Activated CD8-positive, alpha-beta memory T cell treated with anti-CD3 and anti-CD28 coated beads, Interleukin-2, amount 50 U/mL, for 4 hours (primary cell): ENCODE data around the gene TTC21A.

Source experiments
- DNase-seq: peaks from one replicate; pipeline ENCODE4 v3.0.0-alpha.2; 2020

The TTC21A gene

DNA sequence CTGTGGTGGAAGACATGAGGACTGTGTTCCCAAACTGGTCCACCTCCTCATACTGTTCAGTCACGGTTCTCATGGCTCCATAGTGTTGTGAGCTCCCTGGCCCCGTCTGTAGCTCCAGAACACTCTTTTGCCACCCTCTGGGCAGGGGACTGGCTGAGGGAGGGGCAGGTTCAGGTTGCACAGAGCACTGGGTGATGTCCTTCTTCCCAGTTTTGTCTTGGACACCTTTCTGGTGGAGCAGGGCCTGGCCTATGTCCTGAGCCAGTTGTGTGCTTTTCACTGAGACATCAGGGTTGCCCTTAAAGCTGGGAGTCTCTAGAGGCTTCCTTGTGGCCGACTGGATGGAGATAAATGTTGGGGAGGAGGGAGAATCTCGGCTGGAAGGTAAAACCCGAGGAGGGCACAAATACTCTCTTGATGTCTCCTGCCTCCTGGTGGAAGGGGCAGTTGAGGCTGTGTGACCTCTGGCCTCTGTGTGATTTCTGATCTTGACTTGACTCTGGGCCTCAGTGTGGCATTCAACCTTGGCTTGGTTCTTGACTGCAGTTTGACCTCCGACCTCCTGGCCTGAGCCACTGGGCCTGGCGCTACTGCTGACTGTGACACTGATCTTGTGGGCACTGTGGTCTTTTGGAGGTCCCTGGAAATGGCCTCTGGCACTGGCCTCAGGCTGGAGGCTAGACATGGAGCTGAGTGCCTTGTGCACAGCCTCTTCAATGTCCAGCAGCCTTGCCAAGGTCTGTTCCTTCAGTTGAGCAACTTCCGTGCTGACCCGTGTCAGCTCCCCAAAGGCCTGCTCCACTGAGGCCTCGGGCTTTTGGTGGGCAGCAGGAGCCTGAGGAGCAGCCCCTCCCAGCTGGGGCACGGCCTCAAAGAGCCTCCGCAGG, 76.8 kb downstream of the TTC21A start:
- no peak for DNase-seq

DNA sequence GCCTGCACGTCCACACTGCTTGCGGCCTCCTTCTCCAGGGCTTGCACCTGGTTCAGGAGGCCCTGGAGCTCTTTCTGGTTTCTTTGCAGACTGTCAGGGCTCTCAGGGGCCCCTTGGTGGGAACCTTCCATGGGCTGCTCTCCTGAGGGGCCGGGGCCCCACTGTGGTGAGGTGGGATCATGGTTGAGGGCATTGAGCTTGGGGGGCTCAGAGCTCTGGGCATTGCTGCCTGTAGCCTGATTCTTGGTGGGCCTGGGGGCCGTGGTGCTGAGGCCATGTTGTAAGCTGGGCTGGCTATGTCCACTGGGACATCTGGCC, 77.4 kb downstream of the TTC21A start:
- no peak for DNase-seq

DNA sequence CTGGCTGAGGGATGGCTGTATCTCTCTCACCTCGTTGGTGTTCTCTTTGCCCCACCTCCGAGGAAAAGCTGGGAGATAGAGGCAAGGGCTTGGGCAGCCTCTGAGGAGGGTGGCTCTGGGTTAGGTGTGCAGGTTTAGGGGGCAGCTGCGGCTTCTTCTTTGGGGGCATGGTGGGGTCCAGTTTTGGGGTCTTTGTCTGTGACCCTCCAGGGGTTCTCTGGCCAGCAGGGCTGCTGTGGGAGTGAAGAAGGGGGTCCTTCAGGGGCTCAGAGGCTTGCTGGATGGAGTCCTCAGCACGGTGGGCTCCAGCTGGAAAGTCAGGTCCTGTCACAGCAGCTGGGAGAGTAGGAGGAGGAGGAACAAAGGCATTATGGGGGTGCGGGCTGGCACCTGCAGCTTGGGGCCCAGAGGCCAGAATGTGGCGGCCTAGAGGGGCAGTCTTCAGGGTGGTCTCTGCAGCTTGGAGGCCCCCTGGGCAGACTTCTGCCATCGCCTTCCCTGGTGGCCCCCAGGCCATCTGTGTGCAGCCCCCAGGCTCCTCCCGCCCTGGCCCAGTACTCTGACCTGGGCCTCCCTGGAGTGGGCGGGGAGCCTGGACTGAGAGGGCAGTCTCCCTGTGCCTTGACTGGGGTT, 78.0 kb downstream of the TTC21A start:
- no peak for DNase-seq

DNA sequence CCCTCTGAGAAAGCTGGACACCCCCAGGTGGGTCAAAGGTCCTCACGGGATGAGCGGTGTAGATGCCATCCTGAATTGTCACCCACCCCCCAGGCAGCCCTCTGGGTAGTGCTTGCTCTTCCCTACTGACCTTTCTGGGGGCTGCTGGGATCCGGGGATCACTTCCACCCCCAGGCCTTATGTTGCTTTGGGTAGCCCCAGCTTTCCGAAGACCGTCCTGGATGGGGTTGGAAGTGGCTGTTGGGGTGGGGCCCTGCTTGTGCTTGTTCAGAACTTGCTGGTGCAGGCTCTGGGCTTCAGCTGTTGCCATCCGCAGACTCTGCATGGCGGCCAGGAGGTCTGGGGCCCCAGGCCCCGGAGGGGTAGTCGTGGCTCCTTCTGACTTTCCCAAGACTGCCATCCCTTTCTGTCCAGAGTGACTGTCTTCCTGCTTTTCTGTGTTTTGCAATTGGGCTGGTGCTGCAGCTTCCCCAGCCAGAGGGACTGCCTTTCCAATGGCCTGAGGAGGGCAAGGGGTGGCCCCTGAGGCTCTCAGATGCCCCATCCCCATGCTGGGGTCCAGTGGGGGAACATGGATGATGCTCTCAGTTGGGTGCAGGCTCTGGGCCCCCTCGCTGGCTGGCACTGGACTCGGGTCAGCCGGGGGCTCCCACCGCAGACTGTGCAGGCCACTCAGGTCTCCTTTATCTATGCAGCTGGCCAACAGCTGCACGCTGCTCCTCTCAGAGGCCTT, 78.6 kb downstream of the TTC21A start:
- DNase-seq = no peak

DNA sequence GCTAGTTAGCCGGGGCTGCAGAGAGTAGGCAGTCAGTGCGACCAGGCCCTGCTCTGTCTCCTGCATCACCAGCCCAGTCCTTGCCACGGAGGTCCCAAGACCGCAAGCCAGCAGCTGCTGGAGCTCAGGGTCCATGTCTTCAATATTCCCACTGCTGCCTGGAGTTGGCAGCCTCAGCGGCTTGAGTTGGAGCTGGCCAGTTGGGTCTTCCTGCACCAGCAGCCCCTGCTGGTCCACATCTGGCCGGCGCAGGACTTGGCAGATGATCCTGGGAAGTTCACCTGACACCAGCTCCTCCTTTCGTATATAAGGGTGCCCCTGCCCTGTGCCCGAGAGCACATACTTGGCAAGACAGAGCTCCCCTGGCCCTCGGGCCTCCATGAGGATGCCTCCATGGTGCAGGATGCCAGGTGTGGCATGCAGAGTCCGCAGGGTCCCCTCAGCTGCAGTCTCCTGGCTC, 79.2 kb downstream of the TTC21A start:
- no peak for DNase-seq

DNA sequence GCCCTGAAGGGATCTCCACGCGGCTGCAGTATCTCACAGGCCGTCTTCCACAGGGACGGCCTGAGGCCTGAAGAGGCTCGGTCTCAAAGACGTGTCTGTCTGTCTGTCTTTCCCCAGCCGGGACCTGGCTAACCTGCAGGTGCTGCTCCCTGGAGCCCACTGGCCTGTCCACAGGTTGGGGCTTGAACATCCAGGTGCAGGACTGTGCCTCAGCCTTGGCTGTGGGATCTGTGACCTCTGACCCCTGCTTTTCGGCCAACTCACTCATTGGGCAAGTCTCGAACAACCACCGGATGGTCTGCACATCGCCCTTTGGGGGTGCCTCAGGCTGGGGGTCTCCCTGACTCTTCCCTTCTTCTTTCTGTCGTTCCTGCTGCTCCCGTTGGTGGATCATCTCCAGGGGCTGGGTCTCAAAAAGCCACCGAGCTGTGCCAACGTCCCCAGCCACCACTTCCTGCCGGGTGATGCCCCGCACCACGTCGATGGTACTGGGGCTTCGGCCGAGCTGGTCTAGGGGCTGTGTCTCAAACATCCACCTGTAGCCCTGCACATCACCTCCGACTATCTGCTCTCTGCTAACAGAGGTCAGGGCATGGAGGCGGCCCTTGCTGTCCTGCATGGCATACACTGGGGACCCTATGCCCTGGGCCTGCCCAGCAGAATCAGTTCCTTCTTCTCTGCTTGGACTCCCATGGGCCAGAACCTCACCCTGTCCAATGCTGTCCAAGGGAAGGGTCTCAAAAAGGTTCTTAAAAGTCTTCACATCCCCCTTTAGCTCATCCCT, 80.1 kb downstream of the TTC21A start:
- DNase-seq = no peak
